HL-60 (cell line): ENCODE results near the gene MSL1.

Experiments used
- DNase-seq, 2 experiments: peaks; one replicate each; pipeline ENCODE4 v3.0.0-alpha.2; 2010 to 2020; ENCODE audit warnings: low read depth in 1 of 2, low spot score in 1 of 2
- H3K27ac ChIP-seq: fragments of 250-450 bp; sonication (Bioruptor Pico); replicated peaks from 2 replicates; pipeline ENCODE4 v1.5.1; 2020; ENCODE audit warnings: mild to moderate bottlenecking, moderate library complexity
- H3K27me3 ChIP-seq: fragments of 250-450 bp; sonication (Bioruptor Pico); 2 replicates; pipeline ENCODE4 v1.5.1; 2021; ENCODE audit warnings: mild to moderate bottlenecking, moderate library complexity; ENCODE audit not compliant: insufficient read depth, poor library complexity, severe bottlenecking
- H3K4me3 ChIP-seq: replicated peaks from 2 replicates; pipeline ENCODE4 v1.5.1; 2011; ENCODE audit warnings: mild to moderate bottlenecking, control low read depth, low read length; ENCODE audit not compliant: insufficient read depth
- CTCF ChIP-seq: IDR thresholded peaks from one replicate; pipeline ENCODE4 v1.5.1; 2011; ENCODE audit warnings: low read length, control low read depth, inconsistent platforms; ENCODE audit not compliant: insufficient read depth
- GABPA ChIP-seq: IDR thresholded peaks from 2 replicates; pipeline ENCODE4 v1.6.1; 2012; ENCODE audit warnings: low read depth
- POLR2AphosphoS5 ChIP-seq: IDR thresholded peaks from 2 replicates; pipeline ENCODE4 v1.6.1; 2012; ENCODE audit warnings: low read depth
- REST ChIP-seq: IDR thresholded peaks from 2 replicates; pipeline ENCODE4 v1.6.1; 2012; ENCODE audit warnings: low read depth; ENCODE audit not compliant: insufficient replicate concordance
- SPI1 ChIP-seq: IDR thresholded peaks from 2 replicates; pipeline ENCODE4 v1.6.1; 2012; ENCODE audit warnings: low read depth, mild to moderate bottlenecking, borderline replicate concordance
- long read RNA-seq: library from polyadenylated mRNA; unstranded; transcript quantifications from one replicate; pipeline ENCODE4 v2.0.0, GENCODE V29; 2020

Gene MSL1
- long read RNA-seq, full-length matches to known transcripts: 4 of 18 reads
- long read RNA-seq, partial matches to known transcripts: 3 of 18 reads
- long read RNA-seq, other reads (novel, unspliced or antisense): 11 of 18 reads

GRCh38 chr17:40121181-40122135, at the start of gene MSL1:
TSS of gene MSL1 (plus strand) at chr17:40121971. CDS start at chr17:40122613, 642 bp downstream.
- Histone ChIP-seq H3K4me3 (peak within 1 kb of the TSS; percentile 88), H3K27ac (peak within 1 kb of the TSS; percentile 97), H3K27me3 (no peaks in the 10 kb centered on the region)
- TF ChIP-seq SPI1 (no peak), POLR2AphosphoS5 (peak; percentile 46; the same call in 1 of the 2 replicates)
- DNase-seq: peak in 1 of 2 experiments; percentile 81

GRCh38 chr17:40072040-40072734, 49.6 kb upstream of the MSL1 start:
- Histone ChIP-seq H3K27ac (peak overlapping the region; percentile 88), H3K27me3 (no peaks in the 10 kb centered on the region), H3K4me3 (no peak overlapping the region)
- TF ChIP-seq CTCF (no peak), REST (no peak), POLR2AphosphoS5 (peak; percentile 94), SPI1 (no peak)
- peak; percentile 63 to 91 for DNase-seq

- Histone ChIP-seq H3K4me3 (no peak overlapping the region), H3K27me3 (no peaks in the 10 kb centered on the region), H3K27ac (peak overlapping the region; percentile 88)
- DNase-seq: no peak
- TF ChIP-seq REST (no peak), SPI1 (no peak), POLR2AphosphoS5 (no peak), GABPA (no peak), CTCF (no peak)
Measured at GRCh38 chr17:40072735-40073346, 48.9 kb upstream of the MSL1 start.
